NCI-H2107 (cell line): ENCODE results near the gene GID8.
"Not testable (repeated sequence)": the region's sequence is repeated elsewhere in the genome, so short reads cannot be mapped to it uniquely, and the experiment has no call there.

Experiments used
- DNase-seq: peaks from one replicate; lab custom pipeline; 2025; lab: John Stamatoyannopoulos, UW

GID8 gene

GRCh38 chr20:62958388-62959100 is 20.6 kb downstream of the GID8 start:
- no peak for DNase-seq

GRCh38 chr20:62959101-62959971 is 21.4 kb downstream of the GID8 start:
- DNase-seq: no peak

- no peak for DNase-seq
Observed at GRCh38 chr20:62959998-62960436, 22.1 kb downstream of the GID8 start.

- DNase-seq: not testable (repeated sequence)
Observed at GRCh38 chr20:62960446-62961309, 22.7 kb downstream of the GID8 start.

- DNase-seq: no peak
Observed at GRCh38 chr20:62961310-62961783, 23.4 kb downstream of the GID8 start.

GRCh38 chr20:62961799-62962198 is 23.9 kb downstream of the GID8 start:
- DNase-seq: no peak

GRCh38 chr20:62962221-62962879 is 24.4 kb downstream of the GID8 start:
- DNase-seq: no peak

- no peak for DNase-seq
Observed at GRCh38 chr20:62962891-62963613, 25.1 kb downstream of the GID8 start.

- DNase-seq: no peak
Observed at GRCh38 chr20:62963614-62964397, 25.9 kb downstream of the GID8 start.

- DNase-seq: no peak
Observed at GRCh38 chr20:62964700-62965099, 26.8 kb downstream of the GID8 start.

GRCh38 chr20:62965363-62965771 is 27.4 kb downstream of the GID8 start:
- no peak for DNase-seq

- no peak for DNase-seq
Observed at GRCh38 chr20:62966212-62967148, 28.5 kb downstream of the GID8 start.

- no peak for DNase-seq
Observed at GRCh38 chr20:62967149-62967501, 29.2 kb downstream of the GID8 start.

- DNase-seq: no peak
Observed at GRCh38 chr20:62967628-62968351, 29.8 kb downstream of the GID8 start.

GRCh38 chr20:62968378-62969178 is 30.6 kb downstream of the GID8 start:
- no peak for DNase-seq

- no peak for DNase-seq
Observed at GRCh38 chr20:62969179-62969760, 31.3 kb downstream of the GID8 start.

GRCh38 chr20:62969939-62970306 is 32.0 kb downstream of the GID8 start:
- DNase-seq: no peak
